Measurements from ENCODE around the gene THNSL1.
"Not testable (repeated sequence)": the region's sequence is repeated elsewhere in the genome, so short reads cannot be mapped to it uniquely, and the experiment has no call there.

THNSL1 gene

GRCh38 chr10:25011591-25011990, 4.8 kb upstream of the THNSL1 start:
- DNase-seq = not testable (repeated sequence)

- no peak for DNase-seq
These were observed 1.8 kb upstream of the THNSL1 start for GRCh38 chr10:25014579-25014978.

GRCh38 chr10:25015828-25016375, 510 bp upstream of the THNSL1 start, which contains the start of gene ENKUR:
Gene ENKUR, minus strand, starts transcription at chr10:25016158. Its CDS starts 222 bp downstream, at chr10:25015936.
- DNase-seq = peak; percentile 99

- DNase-seq = no peak
These were observed 760 bp downstream of the THNSL1 start for GRCh38 chr10:25017154-25017590.

GRCh38 chr10:25017661-25018060, 1.2 kb downstream of the THNSL1 start:
- peak; percentile 26 for DNase-seq

- DNase-seq = no peak
These were observed 2.3 kb downstream of the THNSL1 start for GRCh38 chr10:25018703-25019102.

- no peak for DNase-seq
These were observed 6.9 kb downstream of the THNSL1 start for GRCh38 chr10:25023278-25023677.

GRCh38 chr10:25024528-25024927, 8.1 kb downstream of the THNSL1 start:
- DNase-seq = no peak

- no peak for DNase-seq
These were observed 10.1 kb downstream of the THNSL1 start for GRCh38 chr10:25026463-25026862.

- no peak for DNase-seq
These were observed 12.3 kb downstream of the THNSL1 start for GRCh38 chr10:25028711-25029110.

- DNase-seq = no peak
These were observed 13.1 kb downstream of the THNSL1 start for GRCh38 chr10:25029519-25029918.

- no peak for DNase-seq
These were observed 20.0 kb downstream of the THNSL1 start for GRCh38 chr10:25036381-25036780.

GRCh38 chr10:25038325-25038724, 21.9 kb downstream of the THNSL1 start:
- DNase-seq = no peak

- DNase-seq = no peak
These were observed 23.1 kb downstream of the THNSL1 start for GRCh38 chr10:25039531-25039930.

- no peak for DNase-seq
These were observed 30.2 kb downstream of the THNSL1 start for GRCh38 chr10:25046641-25047040.

GRCh38 chr10:25047088-25047487, 30.7 kb downstream of the THNSL1 start:
- DNase-seq = peak; percentile 23

- no peak for DNase-seq
These were observed 31.3 kb downstream of the THNSL1 start for GRCh38 chr10:25047591-25048301.

- DNase-seq = no peak
These were observed 32.0 kb downstream of the THNSL1 start for GRCh38 chr10:25048450-25048849.

GRCh38 chr10:25049966-25050365, 33.6 kb downstream of the THNSL1 start:
- DNase-seq = no peak

GRCh38 chr10:25050402-25050801, 34.0 kb downstream of the THNSL1 start:
- DNase-seq = no peak

- DNase-seq = no peak
These were observed 35.6 kb downstream of the THNSL1 start for GRCh38 chr10:25052012-25052411.

- DNase-seq = no peak
These were observed 40.3 kb downstream of the THNSL1 start for GRCh38 chr10:25056726-25057125.

- no peak for DNase-seq
These were observed 41.5 kb downstream of the THNSL1 start for GRCh38 chr10:25057886-25058285.

- no peak for DNase-seq
These were observed 43.6 kb downstream of the THNSL1 start for GRCh38 chr10:25059990-25060389.

GRCh38 chr10:25061125-25061524, 44.7 kb downstream of the THNSL1 start:
- DNase-seq = no peak
